Testis (tissue), 2 donors: ENCODE measurements around the gene ERBB4.

ENCODE experiments used
- POLR2A ChIP-seq: fragments of 450-650 bp; IDR thresholded peaks from one replicate; pipeline ENCODE4 v1.6.1; 2017; ENCODE audit warnings: antibody characterized with exemption, mild to moderate bottlenecking, moderate library complexity
- TF ChIP-seq, protein P1 (sequence below), 3 experiments: fragments of 450-650 bp in 2 of 3; fragments of 200-600 bp in 1 of 3; sonication (generic) in 1 of 3; IDR thresholded peaks; one replicate each; pipeline ENCODE4 v1.5.1; 2016 to 2019; ENCODE audit warnings: antibody characterized with exemption in 3 of 3, mild to moderate bottlenecking in 2 of 3, moderate library complexity in 1 of 3

DNA sequence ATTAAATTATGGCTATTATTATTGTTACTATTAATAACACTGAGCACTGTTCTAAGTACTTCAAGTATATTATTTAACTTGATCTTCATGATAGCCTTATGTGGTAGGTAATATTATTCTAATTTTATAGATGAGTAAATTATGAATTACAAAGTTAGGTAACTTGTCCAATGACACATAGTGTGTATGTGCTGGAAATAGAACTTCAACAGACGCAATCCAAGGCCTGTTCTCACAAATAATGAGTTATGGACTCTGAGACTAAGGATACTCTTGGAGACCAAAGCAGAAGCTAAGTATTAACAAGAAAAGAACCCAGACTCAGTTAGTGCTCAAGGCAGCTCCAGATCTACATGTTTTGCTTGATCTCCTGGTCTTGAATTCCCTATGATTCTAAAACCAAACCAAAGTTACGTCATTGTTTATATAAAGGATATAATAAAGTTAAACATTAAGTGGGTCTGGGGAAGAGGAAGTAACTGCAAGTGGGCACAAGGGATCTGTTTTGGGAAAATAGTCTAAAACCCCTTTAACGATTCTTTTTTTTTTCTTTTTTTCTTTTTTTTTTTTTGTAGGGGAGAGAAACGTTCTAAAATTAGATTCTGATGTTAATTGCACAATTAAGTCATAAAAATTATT lies 211.3 kb downstream of the ERBB4 start:
- TF ChIP-seq POLR2A, result no peak
- TF ChIP-seq, protein P1, sequence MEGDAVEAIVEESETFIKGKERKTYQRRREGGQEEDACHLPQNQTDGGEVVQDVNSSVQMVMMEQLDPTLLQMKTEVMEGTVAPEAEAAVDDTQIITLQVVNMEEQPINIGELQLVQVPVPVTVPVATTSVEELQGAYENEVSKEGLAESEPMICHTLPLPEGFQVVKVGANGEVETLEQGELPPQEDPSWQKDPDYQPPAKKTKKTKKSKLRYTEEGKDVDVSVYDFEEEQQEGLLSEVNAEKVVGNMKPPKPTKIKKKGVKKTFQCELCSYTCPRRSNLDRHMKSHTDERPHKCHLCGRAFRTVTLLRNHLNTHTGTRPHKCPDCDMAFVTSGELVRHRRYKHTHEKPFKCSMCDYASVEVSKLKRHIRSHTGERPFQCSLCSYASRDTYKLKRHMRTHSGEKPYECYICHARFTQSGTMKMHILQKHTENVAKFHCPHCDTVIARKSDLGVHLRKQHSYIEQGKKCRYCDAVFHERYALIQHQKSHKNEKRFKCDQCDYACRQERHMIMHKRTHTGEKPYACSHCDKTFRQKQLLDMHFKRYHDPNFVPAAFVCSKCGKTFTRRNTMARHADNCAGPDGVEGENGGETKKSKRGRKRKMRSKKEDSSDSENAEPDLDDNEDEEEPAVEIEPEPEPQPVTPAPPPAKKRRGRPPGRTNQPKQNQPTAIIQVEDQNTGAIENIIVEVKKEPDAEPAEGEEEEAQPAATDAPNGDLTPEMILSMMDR (IDR thresholded peaks at IDR 0.05), result no peak
